Activated naive CD4-positive, alpha-beta T cell treated with anti-CD3 and anti-CD28 coated beads, Interleukin-2, amount 10 ng/mL, durations not matched to agents 7 days and 5 days (primary cell): ENCODE measurements around the gene TEX22.
A peak's percentile ranks its signal among the peaks of the same experiment; 100 is the strongest.

Source experiments
- CTCF ChIA-PET: fragments of 350-600 bp; sonication (Branson Sonifier 250); formaldehyde crosslinking; loops from one replicate; lab custom pipeline; 2021; ENCODE audit warnings: antibody characterized with exemption; lab: Charles Lee
- DNase-seq: peaks from one replicate; pipeline ENCODE4 v3.0.0-alpha.2; 2020
- H3K27ac Mint-ChIP-seq: one replicate; pipeline ENCODE4 v1.8.0; 2021; ENCODE audit warnings: mild to moderate bottlenecking, moderate library complexity, mixed read lengths
- H3K27me3 Mint-ChIP-seq: one replicate; pipeline ENCODE4 v1.8.0; 2021; ENCODE audit warnings: mild to moderate bottlenecking, mixed read lengths
- H3K36me3 Mint-ChIP-seq: one replicate; pipeline ENCODE4 v1.8.0; 2021; ENCODE audit warnings: mixed read lengths
- H3K4me1 Mint-ChIP-seq: one replicate; pipeline ENCODE4 v1.8.0; 2021; ENCODE audit warnings: mixed read lengths
- H3K4me3 Mint-ChIP-seq: one replicate; pipeline ENCODE4 v1.8.0; 2021; ENCODE audit warnings: mild to moderate bottlenecking, moderate library complexity, mixed read lengths
- H3K9me3 Mint-ChIP-seq: one replicate; pipeline ENCODE4 v1.8.0; 2021; ENCODE audit warnings: mixed read lengths

TEX22 gene

DNA sequence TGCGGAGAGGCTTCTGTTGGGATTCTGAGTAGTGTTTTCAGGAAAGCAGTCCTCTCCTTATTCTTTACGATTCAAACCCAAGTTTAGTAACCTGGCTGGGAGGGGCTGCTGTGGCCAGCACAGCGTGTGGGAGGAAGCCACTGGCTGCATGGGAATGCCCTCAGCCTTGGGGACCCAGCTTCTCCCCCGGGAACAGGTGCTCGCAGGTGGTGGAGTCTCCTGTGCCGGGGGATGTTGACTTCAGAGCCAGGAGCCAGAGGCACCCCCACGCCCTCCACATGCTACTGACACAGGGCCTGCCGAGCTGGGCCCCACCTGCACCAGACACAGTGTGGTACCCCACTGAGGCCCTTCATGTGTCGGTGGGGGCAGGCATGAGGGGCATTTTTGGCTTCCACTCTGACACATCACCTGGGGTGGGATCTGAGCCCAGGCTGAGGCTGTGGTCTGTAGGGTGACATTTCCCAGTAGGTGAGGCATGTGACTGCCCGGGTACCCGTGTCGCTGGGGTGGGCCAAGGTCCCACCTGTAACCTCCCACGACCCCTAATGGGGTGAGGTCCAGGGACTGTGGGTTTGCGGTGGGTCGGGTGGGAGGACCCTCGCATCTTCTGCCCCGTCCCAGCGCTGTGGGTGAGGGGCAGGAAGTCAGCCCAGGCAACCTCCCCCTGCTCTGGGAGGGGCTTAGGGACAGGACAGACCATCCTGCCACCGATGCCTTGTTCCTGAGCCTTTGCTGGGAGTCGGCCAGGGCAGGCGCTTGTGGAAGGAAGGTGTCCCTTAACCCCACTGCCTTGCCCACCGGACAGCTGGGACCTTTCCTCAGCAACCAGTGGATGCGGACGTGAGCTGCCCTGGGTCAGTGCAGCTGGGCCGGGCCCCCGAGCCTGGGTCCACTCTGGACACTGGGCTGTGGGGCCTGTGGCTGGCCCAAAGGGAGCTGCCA, 47.8 kb downstream of the TEX22 start:
- Mint-ChIP-seq H3K36me3 (peaks cover 9% of the 10 kb centered on the region), H3K4me3 (no peak overlapping the region), H3K4me1 (no peaks in the 10 kb centered on the region), H3K27ac (no peak overlapping the region), H3K27me3 (no peaks in the 10 kb centered on the region), H3K9me3 (no peaks in the 10 kb centered on the region)
- CTCF ChIA-PET, result interaction anchor here (1.5 kb wide), 1 partner anchor 75 kb away, joined by 3 read pairs; no protein-coding TSS in a partner anchor
- DNase-seq, result no peak

DNA sequence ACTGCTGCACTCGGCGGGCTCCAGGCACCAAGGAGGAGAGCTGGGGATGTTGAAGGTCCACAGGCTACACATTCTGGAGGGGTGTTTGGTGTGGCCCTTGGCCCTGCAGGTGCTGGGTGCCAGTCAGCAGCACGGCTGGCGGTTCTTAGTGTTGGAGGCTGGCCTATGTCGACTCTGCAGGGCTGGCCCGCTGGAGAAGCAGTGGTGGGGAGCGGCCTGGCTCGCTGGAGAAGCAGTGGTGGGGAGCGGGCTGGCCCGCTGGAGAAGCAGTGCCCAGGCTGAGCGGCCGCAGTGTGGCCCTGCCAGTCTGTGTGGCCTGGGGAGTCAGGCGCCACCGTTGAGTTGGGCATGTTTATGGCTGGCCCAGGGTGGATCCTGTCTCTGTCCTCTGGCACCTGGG, 48.6 kb downstream of the TEX22 start:
- Mint-ChIP-seq H3K4me1 (no peaks in the 10 kb centered on the region), H3K36me3 (peaks cover 7% of the 10 kb centered on the region), H3K9me3 (no peaks in the 10 kb centered on the region), H3K4me3 (no peak overlapping the region), H3K27ac (no peak overlapping the region), H3K27me3 (no peaks in the 10 kb centered on the region)
- DNase-seq, result no peak
- CTCF ChIA-PET, result interaction anchor here (1.5 to 1.9 kb wide), 2 partner anchors 35 to 76 kb away, joined by 3 to 6 read pairs; no protein-coding TSS in a partner anchor

DNA sequence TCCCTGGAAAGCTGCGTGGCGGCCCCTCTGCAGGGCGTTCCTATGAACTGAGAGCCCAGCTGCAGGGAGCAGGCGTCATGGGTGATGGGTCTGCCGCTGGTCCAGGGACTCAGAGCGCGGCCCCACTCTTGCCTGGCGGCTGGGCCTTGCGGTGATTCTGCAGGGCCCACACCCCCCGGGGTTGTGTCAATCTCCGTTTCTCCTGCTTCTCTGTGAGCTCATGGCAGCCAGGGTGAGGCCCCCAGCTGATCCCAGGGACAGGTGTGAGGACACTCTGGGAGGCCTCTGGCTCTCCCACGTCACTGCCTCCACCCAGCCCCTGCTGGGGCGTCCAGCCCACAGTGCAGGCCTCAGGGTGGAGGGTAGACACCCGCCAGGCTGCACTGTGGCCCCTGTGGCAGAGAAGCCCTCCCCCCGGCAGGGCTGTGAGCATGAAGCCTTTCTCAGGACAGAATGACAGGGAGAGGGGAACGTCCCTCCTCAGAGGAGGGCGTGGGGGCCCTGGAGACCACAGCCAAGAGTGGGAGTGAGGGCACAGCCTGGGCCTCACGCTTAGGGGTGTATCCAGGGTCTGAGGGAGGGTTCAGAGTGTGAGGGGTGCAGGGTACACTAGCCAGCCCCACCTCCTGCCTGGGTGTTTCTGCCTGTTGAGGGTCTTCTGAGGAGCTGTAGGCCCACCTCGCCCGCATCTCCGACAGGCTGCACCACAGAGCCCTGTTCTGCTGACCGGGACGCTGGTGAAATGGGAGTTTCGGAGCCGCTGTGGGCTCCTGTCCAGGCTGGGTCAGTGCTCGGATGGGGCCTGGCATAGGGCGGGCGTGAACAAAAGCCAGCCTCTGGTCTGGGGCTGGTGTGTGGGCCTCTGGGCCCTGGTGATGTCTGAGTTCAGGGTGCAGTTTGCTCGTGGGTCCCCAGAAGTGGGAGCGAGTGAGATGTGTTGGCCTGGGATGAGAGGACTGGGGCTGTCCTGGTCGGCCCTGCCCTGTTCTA, 49.6 kb downstream of the TEX22 start:
- Mint-ChIP-seq H3K36me3 (peaks cover 5% of the 10 kb centered on the region), H3K4me3 (no peak overlapping the region), H3K9me3 (no peaks in the 10 kb centered on the region), H3K4me1 (no peaks in the 10 kb centered on the region), H3K27ac (peak overlapping the region; percentile 71), H3K27me3 (no peaks in the 10 kb centered on the region)
- CTCF ChIA-PET, result interaction anchor here (0.6 to 1.9 kb wide), 9 partner anchors 10 to 105 kb away, joined by 3 to 6 read pairs (median 3); no protein-coding TSS in a partner anchor
- DNase-seq, result no peak

DNA sequence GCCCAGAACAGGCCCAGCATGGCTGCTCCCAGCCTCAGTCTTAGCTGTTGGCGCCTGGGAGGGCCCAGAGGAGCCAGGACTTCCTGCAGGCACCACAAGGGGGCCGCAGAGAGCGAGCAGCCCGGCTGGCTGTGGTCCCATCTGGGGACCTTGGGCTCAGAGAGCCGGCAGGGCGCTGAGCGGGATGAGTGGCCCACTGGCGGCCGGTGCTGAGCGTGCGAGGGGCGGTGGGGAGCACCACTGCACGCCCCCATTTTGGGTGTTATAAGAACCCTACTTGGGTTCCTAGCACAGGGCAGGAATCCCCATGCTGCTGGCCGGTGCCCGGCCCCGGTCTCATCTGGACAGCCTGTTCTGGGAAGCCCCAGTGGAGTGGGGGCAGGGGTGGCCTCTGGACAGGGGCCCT, 50.4 kb downstream of the TEX22 start:
- Mint-ChIP-seq H3K4me3 (no peak overlapping the region), H3K9me3 (no peaks in the 10 kb centered on the region), H3K27ac (no peak overlapping the region), H3K4me1 (no peaks in the 10 kb centered on the region), H3K36me3 (peaks cover 2% of the 10 kb centered on the region), H3K27me3 (no peaks in the 10 kb centered on the region)
- CTCF ChIA-PET, result interaction anchor here (0.6 to 1.9 kb wide), 7 partner anchors 9 to 104 kb away, joined by 3 to 6 read pairs (median 4); no protein-coding TSS in a partner anchor
- DNase-seq, result peak; percentile 73

DNA sequence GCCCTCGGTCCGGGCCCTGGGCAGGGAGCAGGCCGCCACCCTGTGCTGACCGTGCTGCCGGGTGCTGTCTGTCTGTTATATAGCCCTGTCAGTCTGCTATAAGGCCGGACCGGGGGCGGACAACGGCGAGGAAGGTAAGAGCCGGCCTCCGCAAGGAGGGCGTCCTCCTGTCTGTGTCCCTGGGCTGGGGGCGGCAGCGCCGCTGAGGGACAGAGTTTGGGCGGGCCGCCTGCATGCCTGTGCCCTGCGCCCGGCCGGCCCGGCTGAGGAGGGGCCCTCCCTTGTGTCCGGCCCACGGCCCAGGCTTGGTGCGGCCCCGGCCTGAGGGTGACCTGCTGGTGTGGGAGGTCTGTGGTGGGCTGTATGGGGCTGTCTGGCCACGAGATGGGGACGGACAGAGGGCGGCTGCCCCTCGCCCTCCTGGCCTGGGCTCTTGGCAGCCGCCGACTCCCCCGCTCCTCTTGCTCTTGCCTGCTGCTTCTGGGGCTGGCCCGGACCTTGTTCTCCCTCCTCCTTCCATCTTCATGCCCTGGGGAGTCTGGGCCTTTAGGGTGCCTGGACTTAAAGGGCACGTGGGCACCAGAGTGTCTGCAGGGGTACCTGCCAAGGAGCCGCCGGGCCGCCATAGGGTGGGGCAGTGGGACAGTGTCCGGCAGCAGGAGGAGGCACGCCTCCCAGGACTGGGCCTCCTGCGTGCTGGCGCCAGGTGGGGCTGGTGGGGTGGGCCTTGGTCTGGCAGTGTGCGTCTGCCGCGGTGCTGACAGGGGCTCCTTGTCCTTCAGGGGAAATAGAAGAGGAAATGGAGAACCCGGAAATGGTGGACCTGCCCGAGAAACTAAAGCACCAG, 51.2 kb downstream of the TEX22 start:
- no peak overlapping the region for H3K27ac Mint-ChIP-seq
- no peak for DNase-seq
- H3K9me3 Mint-ChIP-seq, result no peaks in the 10 kb centered on the region
- no peaks in the 10 kb centered on the region for H3K27me3 Mint-ChIP-seq
- no peaks in the 10 kb centered on the region for H3K4me1 Mint-ChIP-seq
- peaks cover 2% of the 10 kb centered on the region for H3K36me3 Mint-ChIP-seq
- H3K4me3 Mint-ChIP-seq, result no peak overlapping the region
- CTCF ChIA-PET, result no interaction called here

DNA sequence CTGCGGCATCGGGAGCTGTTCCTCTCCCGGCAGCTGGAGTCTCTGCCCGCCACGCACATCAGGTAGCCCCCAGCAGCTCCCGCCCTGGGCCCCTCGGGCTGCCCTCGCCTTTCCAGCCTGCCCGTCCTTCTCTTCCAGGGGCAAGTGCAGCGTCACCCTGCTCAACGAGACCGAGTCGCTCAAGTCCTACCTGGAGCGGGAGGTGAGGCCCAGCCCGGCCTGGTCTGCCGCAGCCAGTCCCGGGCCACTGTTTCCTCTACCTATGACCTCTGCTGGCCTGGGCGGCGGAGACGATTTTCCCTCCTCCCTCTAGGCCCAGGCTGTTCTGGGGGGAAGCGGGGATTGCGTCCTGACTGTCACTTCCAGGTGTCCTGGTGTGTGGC, 51.8 kb downstream of the TEX22 start:
- CTCF ChIA-PET, result no interaction called here
- DNase-seq, result no peak
- Mint-ChIP-seq H3K4me1 (no peaks in the 10 kb centered on the region), H3K4me3 (no peak overlapping the region), H3K36me3 (peaks cover 2% of the 10 kb centered on the region), H3K27ac (no peak overlapping the region), H3K27me3 (no peaks in the 10 kb centered on the region), H3K9me3 (no peaks in the 10 kb centered on the region)

DNA sequence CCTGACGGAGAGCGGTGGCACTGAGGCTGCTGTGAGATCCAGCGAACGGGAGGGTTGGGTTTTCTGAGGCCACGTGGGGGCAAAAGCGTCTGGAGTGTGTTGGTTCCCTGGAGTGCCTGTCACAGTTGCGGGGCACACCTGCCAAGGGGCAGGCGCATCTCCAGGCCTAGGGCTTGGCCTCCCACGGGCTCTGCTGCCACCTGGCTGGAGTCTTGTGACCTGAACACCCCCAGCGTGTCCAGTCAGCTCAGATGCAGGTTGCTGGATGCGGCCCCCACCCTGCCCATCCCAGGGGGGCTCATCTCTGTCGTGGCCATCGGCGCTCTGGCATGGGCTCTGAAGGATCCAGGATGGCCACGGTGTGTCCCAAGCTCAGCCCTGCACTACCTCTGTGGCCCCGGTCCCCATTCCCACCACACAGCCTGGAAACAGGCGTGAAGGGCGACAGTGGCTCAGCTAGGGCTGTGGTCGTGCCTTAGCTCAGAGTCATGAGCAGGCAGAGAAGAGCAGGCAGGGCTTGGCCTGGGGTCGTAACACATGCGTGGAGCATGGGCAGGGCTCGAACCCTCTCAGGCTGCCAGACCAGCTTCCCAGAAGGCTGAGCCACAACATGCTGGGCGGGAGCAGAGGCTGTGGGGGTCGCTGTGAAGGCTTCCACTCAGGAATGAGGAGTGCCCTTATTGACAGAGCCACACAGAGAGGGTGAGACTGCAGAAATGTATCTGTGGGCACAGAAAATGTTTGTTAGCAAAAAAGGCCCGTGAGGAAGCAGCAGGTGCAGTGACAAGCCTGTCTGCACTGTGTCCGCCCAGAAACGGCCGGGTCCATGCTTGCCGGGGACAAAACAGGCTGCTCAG, 52.8 kb downstream of the TEX22 start:
- H3K27ac Mint-ChIP-seq, result no peak overlapping the region
- no peaks in the 10 kb centered on the region for H3K9me3 Mint-ChIP-seq
- H3K36me3 Mint-ChIP-seq, result peaks cover 6% of the 10 kb centered on the region
- H3K27me3 Mint-ChIP-seq, result no peaks in the 10 kb centered on the region
- CTCF ChIA-PET, result no interaction called here
- no peak for DNase-seq
- H3K4me1 Mint-ChIP-seq, result no peaks in the 10 kb centered on the region
- no peak overlapping the region for H3K4me3 Mint-ChIP-seq

DNA sequence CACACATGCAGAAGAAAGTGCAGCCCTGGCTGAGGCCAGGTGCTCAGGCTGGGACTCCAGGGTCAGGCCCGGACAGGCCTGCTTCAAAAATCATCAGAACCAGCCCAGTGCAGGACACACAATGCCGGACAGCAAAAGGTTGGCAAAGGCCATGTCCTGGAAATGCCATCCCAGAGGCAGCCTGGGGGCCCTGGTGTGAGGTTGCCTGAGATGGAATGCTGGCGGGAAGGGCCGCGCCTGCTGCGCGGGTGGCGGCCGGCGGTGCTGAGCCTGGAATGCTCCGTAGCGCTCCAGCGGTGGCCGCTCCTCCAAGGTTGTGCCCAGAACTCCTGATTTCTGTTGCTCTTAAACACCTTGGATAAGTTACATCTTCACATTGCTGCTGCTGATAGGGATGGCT, 54.6 kb downstream of the TEX22 start:
- H3K4me1 Mint-ChIP-seq, result no peaks in the 10 kb centered on the region
- H3K27ac Mint-ChIP-seq, result no peak overlapping the region
- no peaks in the 10 kb centered on the region for H3K27me3 Mint-ChIP-seq
- CTCF ChIA-PET, result no interaction called here
- no peak overlapping the region for H3K4me3 Mint-ChIP-seq
- DNase-seq, result no peak
- peaks cover 6% of the 10 kb centered on the region for H3K36me3 Mint-ChIP-seq
- no peaks in the 10 kb centered on the region for H3K9me3 Mint-ChIP-seq

DNA sequence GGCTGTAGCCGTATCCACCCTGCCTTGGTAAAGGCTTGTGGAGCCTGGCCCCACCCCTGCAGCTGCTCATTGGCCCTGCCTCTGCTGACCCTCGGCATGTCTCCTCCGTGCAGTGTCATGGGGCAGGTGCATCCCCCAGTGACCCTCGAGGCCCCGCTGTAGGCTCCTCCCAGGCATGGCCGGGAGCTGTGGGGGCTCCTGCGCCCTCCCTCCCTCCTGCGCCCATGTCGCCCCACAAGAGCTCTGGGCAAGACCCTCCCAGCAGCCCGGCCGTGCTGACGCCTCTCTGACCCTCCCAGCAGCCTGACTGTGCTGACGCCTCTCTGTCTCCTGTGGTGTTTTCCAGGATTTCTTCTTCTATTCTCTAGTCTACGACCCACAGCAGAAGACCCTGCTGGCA, 55.5 kb downstream of the TEX22 start:
- Mint-ChIP-seq H3K4me1 (no peaks in the 10 kb centered on the region), H3K36me3 (peaks cover 6% of the 10 kb centered on the region), H3K27me3 (no peaks in the 10 kb centered on the region), H3K27ac (no peak overlapping the region), H3K4me3 (no peak overlapping the region), H3K9me3 (no peaks in the 10 kb centered on the region)
- DNase-seq, result no peak
- CTCF ChIA-PET, result no interaction called here

DNA sequence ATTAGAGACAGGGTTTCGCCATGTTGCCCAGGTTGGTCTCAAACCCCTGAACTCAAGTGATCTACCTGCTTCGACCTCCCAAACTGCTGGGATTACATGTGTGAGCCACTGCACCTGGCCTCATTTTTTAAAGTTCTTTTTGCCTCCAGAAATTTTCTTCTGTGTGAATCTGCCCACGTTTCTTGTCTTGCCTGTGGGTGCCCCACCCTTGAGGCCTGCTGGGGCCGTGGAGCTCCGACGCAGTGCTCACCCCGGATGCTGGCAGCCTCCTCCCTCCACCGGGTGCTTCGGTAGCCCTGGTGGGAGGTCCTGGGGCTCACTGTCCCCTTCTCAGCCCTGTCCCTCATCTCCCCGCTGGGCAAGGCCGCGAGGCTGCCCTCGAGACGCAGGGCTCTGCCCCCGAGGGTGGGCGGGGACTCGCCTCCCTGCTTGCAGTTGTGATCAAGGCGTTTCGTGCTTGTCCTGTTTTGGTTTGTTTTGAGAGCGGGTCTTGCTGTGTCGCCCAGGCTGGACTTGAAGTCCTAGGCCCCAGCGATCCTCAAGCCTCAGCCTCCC, 56.8 kb downstream of the TEX22 start:
- DNase-seq, result no peak
- Mint-ChIP-seq H3K36me3 (peaks cover 6% of the 10 kb centered on the region), H3K27me3 (no peaks in the 10 kb centered on the region), H3K9me3 (no peaks in the 10 kb centered on the region), H3K27ac (peak overlapping the region; percentile 49), H3K4me1 (no peaks in the 10 kb centered on the region), H3K4me3 (no peak overlapping the region)
- CTCF ChIA-PET, result interaction anchor here (0.7 kb wide), 1 partner anchor 18 kb away, joined by 3 read pairs; no protein-coding TSS in a partner anchor

DNA sequence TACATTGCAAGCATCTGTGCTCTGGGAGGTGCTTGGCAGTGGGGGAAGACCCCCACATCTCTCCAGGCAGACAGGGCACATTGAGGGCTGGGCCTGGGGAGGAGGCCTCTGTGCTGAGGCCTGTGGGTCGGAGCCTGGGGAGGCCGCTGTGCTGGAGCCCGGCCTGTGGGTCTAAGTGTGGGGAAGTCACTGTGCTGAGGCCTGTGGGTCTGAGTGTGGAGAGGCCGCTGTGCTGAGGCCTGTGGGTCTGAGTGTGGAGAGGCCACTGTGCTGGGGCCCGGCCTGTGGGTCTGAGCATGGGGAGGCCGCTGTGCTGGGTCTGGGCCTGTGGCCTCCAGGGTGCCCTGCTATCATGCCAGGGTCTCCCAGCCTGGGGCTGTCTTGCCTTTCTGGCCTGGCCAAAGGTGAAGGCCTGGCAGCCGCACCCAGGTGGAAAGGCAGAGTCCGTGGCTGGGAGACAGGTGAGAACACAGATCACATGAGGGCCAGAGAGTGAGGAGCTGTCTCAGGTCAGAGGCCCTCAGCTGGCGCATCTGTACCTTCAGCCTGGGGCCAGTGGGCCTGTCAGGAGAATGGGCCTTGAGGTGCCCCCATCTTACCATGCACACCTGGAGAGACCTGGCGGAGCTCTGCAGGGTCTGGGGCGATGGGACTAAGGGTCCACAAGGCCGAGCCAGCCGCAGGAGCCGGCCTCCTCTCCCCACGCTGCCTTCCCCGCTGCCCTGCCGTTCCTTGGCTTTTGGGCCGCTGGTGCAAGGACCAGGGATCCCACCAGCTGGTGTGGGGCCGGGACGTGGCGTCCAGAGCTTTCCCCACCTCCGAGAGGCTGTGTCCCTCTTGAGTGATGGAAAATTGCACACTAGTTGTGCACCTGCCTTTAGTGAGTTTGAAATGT, 57.7 kb downstream of the TEX22 start:
- Mint-ChIP-seq H3K4me3 (no peak overlapping the region), H3K27ac (peak overlapping the region; percentile 49), H3K4me1 (no peaks in the 10 kb centered on the region), H3K36me3 (peaks cover 6% of the 10 kb centered on the region), H3K27me3 (no peaks in the 10 kb centered on the region), H3K9me3 (no peaks in the 10 kb centered on the region)
- CTCF ChIA-PET, result no interaction called here
- DNase-seq, result no peak
